CD4-positive, alpha-beta T cell treated with Interleukin-21 for 1 hour (primary cell): ENCODE results near the gene RAB35.

ENCODE experiments used
- DNase-seq: peaks from one replicate; pipeline ENCODE4 v3.0.0-alpha.2; 2020

Gene RAB35

DNA sequence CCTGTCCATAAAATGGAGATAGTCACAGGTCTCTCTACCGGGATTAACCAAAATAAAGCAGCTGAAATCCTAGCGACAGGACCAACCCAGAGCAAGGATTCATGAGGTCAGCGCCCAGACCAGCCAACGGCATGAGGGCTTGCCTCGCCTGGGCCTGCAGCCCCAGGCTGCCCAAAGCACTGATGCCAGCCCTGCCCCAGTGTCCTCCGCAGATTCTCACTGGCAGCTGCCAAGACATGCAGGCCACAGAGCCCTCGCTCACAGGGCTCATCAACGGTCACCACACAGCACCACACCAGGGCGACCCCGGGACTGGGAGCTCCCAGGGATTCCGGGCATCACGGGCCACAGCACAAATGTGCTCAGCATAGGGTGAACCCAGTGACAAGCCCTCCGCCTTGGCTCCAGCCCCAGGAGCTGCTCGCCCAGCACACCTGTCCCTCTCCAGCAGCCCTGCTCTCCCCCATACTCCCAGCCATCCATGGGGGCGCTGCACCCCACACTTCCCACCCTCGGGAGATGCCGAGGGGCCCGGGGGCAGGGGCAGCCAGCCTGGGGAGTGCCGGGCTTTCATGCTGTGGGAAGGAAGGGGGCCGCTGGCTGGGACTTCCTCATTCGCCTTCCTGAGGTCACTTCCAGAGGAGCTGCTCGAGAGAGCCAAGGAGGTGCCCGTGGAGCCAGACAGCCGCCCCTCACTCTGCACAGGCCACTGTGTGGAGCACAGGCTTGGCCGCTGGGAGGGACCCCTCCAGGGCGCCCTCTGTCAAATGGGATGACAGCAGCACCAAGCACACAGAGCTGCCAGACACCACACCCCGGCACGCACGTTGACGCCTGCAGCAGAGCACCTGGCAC, 14.1 kb downstream of the RAB35 start:
- no peak for DNase-seq

DNA sequence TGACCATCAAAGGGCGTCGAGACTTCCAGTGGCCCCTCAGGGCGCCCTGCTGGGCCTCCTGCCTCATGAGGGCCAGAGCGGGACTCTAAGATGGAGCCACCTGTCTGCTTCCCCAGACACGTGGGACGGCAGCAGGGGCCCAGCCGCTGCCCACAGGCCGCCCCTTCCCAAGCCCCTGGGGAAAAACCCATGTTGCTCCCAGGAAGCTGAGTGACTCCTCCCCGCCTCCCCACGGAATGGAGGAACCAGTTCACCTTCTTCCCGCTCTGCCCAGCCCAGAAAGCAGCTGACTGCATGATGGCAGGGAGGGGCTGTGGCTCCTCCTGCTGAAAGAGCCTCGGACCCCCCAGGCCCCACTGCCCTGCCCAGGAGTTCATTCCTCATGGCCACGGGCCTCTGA, 14.9 kb downstream of the RAB35 start:
- DNase-seq = no peak

DNA sequence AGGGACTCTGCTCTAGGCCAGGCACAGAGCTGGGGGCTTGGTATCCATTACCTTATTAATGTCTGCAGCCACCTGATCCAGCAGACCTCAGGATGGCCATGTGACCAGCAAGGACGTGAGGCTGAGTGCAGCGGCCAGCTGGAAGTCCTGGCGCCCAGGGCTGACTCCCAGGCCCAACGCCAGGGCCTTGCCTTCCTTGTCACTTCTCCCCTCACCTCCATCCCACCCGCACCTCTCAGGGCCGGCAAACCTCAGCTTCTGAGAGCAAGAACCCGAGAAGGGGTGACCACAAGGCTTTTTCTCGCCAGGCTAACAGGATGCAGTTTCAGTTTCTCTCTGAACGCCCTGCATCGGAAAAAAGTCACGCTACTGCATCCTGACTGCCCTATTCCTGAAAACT, 15.4 kb downstream of the RAB35 start:
- DNase-seq = no peak

DNA sequence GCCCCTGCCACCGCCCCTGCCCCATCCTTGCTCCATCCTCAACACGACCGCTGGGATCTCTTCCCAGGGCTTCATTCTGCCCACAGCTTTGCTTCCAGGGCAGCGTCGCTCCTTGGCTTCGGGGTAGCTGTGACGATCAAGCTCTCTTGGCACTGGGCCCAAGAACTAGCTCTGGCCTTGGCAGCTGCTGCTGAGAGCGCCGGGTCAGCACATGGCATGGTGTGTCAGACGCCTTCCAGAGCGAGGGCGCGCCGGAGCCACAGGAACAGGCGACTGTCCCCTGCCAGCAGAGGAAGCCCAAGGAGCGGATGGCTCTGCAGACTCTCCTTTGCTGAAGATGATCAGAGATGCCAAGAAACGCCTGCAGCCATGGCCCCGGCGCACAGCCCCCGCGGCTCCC, 15.9 kb downstream of the RAB35 start:
- DNase-seq = no peak

DNA sequence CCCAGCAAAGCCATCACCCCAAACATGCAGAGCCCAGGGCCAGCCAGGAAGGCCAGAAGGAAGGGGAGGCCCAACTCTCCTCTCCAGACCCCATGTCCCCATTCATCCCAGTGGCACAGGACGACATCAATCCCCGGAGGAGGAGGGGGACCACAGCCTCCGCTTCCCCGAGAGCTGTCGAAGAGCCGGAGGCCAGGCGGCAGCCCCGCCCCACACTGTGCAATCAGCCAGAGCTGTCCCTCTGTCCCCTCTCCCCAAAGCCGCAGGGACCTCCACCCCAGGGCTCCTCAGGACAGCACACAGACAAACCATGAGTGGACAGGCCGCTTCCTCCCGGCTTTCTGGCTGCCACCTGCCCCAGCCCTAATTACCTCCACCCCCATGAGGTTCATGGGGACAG, 16.8 kb downstream of the RAB35 start:
- no peak for DNase-seq

DNA sequence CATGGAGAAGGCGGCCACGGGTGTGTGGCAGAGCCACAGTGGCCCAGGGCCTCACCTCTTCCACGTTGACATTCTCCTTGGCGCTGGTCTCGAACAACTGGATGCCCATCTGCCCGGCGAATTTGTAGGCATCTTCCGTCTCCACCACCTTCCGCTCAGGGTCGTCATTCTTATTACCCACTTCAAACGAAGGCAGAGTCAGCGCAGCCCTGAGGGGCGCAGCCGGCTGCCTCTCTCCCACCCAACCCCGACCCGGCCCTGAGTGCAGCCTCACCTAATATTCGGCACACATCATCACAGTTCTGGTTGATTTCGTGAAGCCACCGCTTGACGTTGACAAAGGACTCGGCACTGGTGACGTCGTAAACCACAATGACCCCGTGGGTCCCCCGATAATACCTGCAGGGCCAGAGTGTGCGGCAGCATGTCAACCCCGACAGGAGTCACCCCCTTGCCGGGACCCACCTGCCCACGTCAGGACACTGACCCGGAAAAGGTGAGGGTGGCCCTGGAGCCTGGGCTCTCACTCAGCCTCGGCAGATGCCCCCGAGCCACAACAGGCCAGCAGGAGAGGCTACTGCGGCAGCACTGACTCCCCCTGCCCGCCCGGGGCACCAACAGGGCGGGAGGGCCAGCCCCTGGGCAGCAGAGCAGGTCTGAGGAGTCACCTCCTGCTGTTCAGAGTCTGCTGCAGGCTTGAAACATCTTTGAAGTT, 17.6 kb downstream of the RAB35 start:
- no peak for DNase-seq

DNA sequence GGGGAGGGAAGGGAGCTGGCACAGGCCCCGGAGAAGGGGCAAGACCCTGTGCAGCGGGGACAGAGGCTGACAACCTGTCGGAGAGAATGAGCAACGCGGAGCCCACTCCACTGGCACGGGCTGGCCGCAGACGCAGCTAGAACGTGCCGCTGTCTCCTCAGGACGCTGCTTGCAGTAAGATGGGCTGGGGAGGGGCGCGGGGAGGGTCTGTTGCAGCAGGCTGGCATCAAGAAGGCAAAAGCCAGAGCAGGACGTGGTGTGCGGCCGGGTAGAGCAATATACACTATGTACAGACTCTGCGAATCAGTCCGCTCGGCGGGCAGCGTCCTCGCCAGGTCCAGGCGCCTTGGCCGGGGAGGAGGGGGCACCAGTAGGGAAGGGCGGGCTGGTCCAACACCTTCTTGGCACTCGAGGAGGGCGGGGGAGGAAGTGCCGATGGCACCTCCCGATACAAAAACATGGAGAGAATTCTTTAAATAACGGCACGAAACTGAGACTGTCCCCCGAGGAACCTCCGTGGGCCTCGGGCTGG, 19.8 kb downstream of the RAB35 start:
- no peak for DNase-seq

DNA sequence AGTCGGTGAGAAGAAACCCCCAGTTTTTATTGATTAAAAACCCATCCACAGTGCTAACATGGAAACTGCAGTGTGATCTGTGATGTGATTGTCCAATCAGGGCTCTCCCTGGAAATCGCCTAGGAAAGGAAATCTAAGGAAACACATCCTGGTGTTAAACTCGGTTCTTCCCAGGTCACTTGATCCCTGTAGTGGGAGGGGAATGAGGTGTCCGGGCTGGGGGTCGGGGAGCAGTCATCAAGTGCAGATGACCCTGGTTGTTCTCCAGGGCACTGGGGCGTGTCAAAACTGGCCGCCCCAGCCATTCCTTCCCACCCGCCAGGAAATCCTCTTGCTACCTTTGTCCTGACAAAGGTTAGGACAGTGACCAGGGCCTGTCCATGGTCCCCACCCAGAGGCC, 20.8 kb downstream of the RAB35 start:
- no peak for DNase-seq

DNA sequence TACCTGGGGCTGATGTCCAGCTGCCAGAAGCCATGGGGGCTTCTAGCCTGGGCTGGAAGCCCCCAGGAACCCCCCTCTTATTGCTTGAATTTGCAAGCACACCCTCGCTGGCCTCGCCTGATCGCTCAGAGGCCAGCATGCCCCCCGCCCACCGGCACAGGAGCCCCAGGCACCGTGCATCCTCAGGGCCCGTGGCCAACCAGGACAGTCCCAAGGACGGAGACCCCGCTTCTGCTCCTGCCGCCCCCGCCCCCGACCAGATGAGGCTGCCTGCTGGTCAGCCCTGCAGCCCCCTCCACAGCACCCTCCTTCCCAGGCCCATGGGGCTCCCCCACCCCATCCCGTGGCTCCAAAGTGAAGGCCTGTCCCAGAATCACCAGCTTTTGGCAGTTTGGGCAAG, 21.2 kb downstream of the RAB35 start:
- DNase-seq = no peak

DNA sequence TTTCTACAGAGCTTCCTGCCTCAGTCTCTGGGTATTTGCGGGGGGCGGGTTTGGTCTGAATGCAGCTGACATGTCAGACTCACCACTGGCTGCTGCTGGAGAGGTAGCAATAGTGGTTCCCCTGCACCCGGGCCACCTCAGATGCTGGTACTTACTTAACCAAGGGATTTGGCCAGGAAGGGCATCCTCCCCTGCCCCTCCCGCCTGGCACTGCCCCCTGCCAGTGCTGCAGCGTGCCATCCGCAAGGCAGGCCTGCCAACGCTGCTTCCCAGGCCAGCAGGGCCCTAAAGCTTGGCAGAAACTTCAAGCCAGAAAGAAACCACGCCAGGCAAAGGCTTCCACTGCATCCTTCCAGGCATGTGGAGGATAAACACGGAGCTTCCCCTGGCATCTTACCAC, 22.1 kb downstream of the RAB35 start:
- DNase-seq = no peak

DNA sequence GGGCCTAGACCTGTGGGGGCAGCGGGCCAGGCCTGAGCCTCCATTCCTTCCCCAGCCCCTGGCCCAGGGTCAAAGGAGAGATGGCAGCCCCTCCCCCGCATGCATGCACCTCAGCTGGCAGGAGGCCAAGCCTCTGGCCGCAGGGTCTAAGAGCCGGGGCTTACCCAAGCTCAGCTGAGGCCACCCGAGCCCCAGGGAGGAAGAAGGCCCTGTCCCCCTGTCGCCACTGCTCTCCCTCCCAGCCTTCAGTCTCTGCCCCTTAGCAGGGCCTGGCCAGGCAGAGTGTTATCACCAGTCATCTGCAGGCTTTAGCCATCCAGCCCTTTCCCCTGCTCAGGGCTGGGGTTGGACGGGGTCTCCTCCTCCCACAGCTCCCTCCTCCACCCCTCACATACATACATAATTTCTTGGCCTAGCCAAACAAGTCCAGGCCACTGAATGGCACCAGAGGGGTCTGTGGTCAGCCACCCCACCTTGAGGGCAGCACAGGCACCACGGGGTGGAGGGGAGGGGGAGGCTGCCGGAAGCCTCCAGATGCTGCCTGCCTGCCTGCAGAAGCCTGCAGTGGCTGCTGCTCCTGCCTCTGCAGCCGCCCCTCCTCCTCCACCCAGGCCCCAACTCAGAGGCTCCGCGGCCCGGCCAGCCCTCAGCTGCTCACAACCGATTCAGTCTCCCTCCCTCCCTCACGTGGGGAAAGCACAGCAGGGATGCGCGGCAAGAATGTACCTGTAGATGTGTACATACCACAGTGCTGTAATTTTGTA, 22.8 kb downstream of the RAB35 start:
- no peak for DNase-seq

DNA sequence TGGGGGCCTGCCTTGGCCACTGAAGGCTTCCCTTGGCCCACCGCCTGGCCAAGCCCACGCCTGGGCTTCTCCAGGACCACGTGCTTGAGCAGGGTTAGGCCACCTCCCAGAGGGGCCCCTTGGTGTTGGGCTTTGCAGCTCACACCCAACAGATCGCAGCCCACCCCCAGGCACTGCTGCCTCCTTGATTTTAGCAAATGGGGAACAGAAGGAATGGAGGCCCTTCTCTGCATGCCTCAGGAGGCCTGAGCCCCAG, 23.3 kb downstream of the RAB35 start:
- DNase-seq = no peak

DNA sequence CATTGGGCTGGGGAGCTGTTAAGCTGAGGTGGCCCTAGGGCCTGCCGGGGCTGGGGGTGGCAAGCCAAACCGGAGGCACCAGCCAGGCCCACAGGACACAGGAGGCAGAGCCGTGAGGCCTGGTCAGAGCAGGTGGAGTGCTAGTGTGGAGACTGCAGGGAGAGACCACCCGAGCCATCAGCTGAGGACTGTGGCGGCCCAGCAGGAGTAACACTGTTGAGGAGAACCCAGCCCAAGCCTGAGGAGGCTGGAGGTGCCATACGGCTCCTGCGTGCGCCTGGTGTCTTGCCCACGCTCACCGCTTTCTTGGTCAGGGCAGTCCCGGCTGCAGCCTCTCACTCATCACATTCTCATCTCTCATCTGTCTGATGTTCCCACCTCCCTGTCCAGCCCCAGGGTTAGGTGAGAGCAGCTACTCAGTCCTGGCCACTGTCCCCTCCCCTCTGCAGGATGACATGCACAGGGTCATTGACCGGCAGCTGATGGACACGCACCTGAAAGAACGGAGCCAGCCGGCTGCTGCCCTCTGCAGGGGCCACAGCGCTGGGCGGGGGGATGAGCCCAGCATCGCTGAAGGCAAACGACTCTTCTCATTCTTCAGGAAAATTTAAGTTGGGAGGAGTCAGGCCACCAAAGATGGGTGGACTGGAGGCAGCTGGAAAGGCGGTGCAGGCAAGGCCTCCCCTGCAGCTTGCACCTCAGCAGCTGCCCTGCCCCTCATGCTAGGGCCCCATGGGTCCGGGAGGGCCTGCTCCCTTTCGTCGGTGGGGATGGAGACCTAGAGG, 23.8 kb downstream of the RAB35 start:
- no peak for DNase-seq

DNA sequence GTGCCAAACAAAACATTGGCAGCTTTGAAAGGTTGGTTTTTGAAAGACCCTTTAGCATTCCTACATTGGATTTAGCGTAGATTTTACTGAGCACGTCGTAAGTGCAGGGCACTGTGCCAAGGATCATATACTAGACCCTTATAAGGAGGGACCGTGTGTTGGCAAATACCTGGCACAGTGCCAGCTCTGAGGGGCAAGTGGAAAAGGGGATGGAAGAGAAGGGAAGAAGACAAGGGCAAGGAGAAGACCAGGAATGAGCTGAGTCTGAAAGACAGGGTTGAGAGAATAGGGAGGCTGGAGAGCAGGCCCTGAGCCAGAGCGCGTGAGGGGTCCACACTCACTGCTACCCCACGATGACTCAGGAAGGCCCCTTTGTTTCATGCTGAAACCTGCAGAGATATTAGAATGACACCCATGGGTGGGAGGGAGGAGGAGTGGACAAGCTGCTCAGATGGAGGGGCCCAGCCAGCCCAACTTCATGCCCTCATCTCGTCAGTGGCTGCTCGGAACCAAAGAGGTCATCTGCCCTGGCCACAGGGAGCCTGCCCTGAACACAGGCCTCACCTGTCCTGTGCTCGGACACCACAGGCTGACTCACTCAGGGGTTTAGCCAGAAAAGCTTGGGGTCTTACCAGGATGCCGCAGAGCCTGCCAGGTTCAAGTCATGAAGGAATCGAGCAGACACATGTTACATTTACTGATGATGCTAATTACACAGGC, 25.0 kb downstream of the RAB35 start:
- no peak for DNase-seq

DNA sequence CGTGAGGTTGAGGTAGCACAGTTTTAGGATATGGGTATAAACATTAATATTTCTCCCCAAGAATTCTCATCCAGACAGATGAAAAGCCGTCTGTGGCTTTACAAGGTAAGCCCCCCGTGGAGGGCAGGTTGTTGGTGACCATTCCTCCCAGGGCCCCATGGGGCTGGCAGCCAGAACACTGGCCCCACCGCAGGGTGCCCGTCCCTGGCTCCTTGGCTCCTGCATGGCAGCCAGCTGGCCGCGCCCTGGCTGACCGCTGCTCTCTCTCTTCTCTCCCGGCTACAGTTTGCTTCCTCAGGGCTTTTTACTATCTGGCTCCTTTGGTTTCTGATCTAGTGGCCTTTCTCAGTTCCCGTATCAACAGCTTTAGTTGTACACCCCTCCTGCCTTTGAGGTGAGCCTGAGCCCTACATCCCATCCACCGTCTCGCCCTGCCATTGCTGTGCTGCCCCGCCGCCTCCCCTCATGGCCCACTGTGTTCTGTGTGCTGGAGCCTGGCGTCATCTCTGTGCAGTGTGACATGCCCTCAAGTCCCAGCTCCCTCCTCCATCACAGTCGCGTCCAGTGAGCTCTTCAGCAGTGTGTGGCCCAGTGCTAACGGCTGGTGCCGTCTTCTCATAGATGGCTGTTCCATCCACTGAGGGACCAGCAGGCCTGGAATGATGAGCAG, 25.8 kb downstream of the RAB35 start:
- no peak for DNase-seq

DNA sequence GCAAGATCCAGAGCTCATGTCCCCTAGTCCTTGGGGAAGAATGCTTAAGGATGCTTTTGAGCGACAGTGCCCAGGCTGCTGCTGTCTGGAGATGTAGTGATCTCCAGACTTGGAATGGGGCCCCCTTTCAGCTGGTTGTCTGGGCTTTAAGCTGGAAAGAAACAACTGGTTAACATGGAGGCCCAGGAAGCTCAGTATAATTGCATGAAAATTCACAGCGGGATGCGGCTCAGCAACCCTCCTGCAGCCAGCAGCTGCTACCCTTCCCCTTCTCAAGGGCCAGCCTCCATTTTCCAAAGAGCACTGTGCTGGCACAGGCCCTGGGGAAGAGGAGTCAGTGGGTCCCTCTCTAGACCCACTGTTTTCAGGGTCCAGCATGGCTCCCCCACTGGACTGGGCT, 26.3 kb downstream of the RAB35 start:
- DNase-seq = no peak

DNA sequence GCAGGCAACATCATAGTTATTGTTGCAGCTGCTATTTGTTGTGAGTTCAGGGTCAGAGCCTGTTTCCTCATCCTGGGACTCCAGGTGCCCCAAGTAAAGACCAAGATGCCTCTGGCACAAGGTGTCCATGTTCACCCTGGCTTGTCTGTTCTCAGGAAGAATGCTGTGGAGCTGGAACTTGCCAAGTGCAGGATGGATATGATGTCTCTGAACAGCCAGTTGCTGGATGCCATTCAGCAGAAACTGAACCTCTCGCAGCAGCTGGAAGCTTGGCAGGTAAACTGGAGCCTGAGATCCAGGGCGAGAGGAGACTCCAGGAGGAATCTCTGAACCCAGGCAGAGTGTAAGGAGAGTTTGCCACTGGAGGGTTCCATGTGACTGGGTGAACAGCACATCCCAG, 26.8 kb downstream of the RAB35 start:
- DNase-seq = no peak

DNA sequence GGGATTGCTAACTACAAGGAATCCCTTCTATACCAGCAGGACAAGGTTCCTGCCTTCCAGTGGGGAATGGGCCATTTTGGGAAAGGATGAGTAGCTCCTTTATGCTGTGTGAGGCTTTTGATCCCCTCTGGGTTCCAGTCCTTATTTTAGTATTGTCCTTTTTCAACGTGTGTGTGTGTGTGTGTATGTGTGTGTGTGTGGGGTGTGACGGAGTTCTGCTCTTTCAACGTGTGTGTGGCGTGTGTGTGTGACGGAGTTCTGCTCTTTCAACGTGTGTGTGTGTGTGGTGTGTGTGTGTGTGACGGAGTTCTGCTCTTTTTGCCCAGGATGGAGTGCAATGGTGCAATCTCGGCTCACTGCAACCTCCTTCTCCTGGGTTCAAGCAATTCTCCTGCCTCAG, 27.4 kb downstream of the RAB35 start:
- DNase-seq = no peak

DNA sequence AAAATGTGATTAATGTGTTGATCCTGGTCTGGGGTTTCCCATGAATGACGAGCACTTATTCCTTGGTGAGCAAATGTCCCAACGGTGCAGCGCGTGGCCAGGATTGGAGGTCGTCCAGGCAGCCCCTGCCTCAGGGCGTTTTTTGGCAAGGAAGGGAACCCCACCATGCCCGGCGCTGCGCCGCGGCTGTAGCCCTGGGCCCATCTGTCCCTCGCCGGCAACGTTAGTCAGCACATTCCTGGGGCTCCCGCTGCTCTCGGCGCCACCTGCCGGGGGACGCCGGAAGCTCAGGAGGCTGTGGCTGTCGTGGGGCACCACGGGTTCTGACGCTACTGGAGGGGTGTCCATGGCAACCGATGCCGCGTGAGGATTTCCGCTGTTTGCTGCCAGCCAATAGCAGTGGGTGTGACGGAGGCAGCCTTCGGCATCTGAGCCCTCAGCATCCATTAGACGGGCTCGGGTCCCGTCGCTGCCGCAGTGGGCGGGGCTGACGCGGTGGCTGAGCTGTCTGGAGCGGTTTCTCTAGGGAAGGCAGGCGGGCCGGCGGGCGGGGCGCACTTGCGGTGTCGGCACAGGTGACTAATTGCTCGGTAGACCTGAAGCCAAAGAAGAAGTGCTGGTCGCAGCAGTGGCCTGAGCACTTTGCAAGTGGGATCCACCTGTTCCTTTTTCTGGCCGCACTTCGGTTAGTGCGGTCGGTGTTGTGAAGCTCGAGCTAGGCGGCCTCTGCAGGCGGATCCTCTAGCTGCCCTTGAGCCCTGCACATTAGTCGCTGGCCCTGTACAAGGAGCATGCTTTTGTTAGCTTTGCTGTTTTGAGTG, 29.5 kb downstream of the RAB35 start:
- peak; percentile 100 for DNase-seq

DNA sequence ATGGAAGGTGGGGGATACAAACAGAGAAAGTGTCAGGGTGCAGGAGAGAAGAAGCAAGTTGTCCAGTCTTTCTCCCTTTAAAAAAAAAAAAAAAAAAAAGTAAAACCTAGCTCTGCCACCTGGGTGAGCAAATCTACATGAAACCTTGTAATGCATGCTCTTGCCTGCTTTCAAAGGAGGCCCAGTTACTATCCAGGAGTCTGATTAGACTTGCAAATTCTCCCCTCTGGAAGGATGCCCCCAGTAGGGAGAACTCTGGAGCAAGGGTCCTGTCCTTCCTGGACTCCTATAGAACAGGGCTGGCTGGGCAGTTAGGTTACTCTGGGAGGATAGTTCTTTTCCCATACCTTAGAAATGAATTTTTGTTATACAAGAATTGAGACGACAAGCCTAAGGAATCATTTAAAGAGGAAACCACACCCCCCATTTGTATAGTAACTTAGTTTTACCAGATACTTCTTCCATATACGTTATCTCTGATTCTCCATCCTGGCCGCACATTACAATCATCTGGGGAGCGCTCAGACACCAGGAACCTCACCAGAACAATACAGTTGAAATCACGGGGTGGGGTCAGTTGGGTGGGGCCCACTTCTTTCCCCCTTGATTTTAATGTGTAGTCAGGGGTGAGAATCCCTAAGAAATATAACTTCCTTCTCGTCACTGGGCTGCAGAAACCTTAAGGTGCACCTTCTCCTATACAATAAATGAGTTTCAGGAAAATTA, 30.5 kb downstream of the RAB35 start:
- no peak for DNase-seq
